ENCODE measurements around the gene EDAR.

- TF ChIP-seq CTCF (IDR thresholded peaks at IDR 0.05 in 2 of 3, conservative IDR thresholded peaks at IDR 0.05 in 1 of 3; ENCODE audit: control insufficient read depth in 2 of 3, extremely low read depth in 1 of 3, insufficient read depth in 1 of 3, low read depth in 3 of 3, low read length in 3 of 3) (no peak), PBX3 (IDR thresholded peaks at IDR 0.05; ENCODE audit: insufficient replicate concordance, low read depth, low read length) (no peak), POLR2AphosphoS5 (IDR thresholded peaks at IDR 0.05; ENCODE audit: low read length) (no peak)
Measured at GRCh38 chr2:108870069-108870644, 118.9 kb downstream of the EDAR start.
